H1 (cell line): ENCODE results near the gene MPHOSPH8. TPM values are rescaled to one million over a fixed set of nuclear protein-coding genes. Genes with fewer than 3 reads are reported as not detected.

Experiments used
- CTCF ChIA-PET: fragments of 300-600 bp; sonication (Branson Sonifier 250); formaldehyde crosslinking; loops from one replicate; lab custom pipeline; 2021; ENCODE audit not compliant: partially characterized antibody; lab: Charles Lee
- POLR2A ChIA-PET: fragments of 300-600 bp; sonication (Branson Sonifier 250); formaldehyde crosslinking; loops from one replicate; lab custom pipeline; 2021; ENCODE audit warnings: inconsistent platforms; ENCODE audit not compliant: partially characterized antibody; lab: Charles Lee
- DNase-seq, 2 experiments: peaks; one replicate each; pipeline versions ENCODE4 v3.0.0 to v3.0.0-alpha.2; 2010 to 2022; ENCODE audit warnings: low spot score in 2 of 2, low read depth in 1 of 2, mixed read lengths in 1 of 2
- FAIRE-seq: peaks from 2 replicates; lab custom pipeline; 2011; peaks lifted over from hg19 to GRCh38; lab: Jason Lieb, UNC
- H2AFZ ChIP-seq: 2 replicates; pipeline ENCODE4 v1.8.1; 2012; ENCODE audit warnings: low read length, inconsistent platforms
- H2AK5ac ChIP-seq: 2 replicates; pipeline ENCODE4 v1.6.1; 2013; ENCODE audit warnings: low read depth, low read length
- H2BK120ac ChIP-seq: replicated peaks from 2 replicates; pipeline ENCODE3; 2013; ENCODE audit warnings: low read depth, low read length, inconsistent platforms
- H2BK12ac ChIP-seq: 2 replicates; pipeline ENCODE4 v1.6.1; 2013; ENCODE audit warnings: low read depth, low read length
- H2BK15ac ChIP-seq: 2 replicates; pipeline ENCODE4 v1.6.1; 2013; ENCODE audit warnings: low read length
- H2BK20ac ChIP-seq: 2 replicates; pipeline ENCODE4 v1.6.1; 2013; ENCODE audit warnings: low read length
- H2BK5ac ChIP-seq: 2 replicates; pipeline ENCODE4 v1.6.1; 2013; ENCODE audit warnings: low read depth, low read length
- H3K14ac ChIP-seq: 2 replicates; pipeline ENCODE4 v1.6.1; 2013; ENCODE audit warnings: inconsistent platforms; ENCODE audit not compliant: insufficient read length
- H3K18ac ChIP-seq: 2 replicates; pipeline ENCODE4 v1.6.1; 2013; ENCODE audit warnings: low read length; ENCODE audit errors: extremely low read depth
- H3K23ac ChIP-seq: 2 replicates; pipeline ENCODE4 v1.6.1; 2013; ENCODE audit warnings: inconsistent platforms; ENCODE audit not compliant: insufficient read length
- H3K23me2 ChIP-seq: 2 replicates; pipeline ENCODE4 v1.6.1; 2013; ENCODE audit warnings: low read depth, low read length
- H3K27ac ChIP-seq: 2 replicates; pipeline ENCODE4 v1.6.1; 2011; ENCODE audit warnings: low read depth, low read length, inconsistent platforms
- H3K27me3 ChIP-seq, 4 experiments: replicated peaks in 1 of 4; 1 replicate in 1 of 4; 2 replicates in 3 of 4; pipeline versions ENCODE4 v1.6.1 to v1.8.1; 2011 to 2013; ENCODE audit warnings: low read length in 3 of 4, mild to moderate bottlenecking in 3 of 4, inconsistent platforms in 2 of 4, mixed read lengths in 2 of 4, moderate library complexity in 1 of 4; ENCODE audit not compliant: control insufficient read depth in 3 of 4, insufficient read depth in 3 of 4; ENCODE audit errors: extremely low read depth in 1 of 4
- H3K36me3 ChIP-seq, 4 experiments: 2 replicates each; pipeline versions ENCODE4 v1.6.1 to v1.8.1; 2011 to 2013; ENCODE audit warnings: mild to moderate bottlenecking in 4 of 4, low read length in 3 of 4, moderate library complexity in 2 of 4, control low read depth in 1 of 4, inconsistent platforms in 1 of 4; ENCODE audit not compliant: insufficient read depth in 4 of 4, control insufficient read depth in 2 of 4
- H3K4ac ChIP-seq: replicated peaks from 2 replicates; pipeline ENCODE3; 2013; ENCODE audit warnings: low read length, low read depth, mixed read lengths, inconsistent platforms; ENCODE audit not compliant: insufficient read length
- H3K4me1 ChIP-seq, 4 experiments: replicated peaks in 1 of 4; 1 replicate in 1 of 4; 2 replicates in 3 of 4; pipeline versions ENCODE4 v1.6.1 to v1.8.1; 2011 to 2013; ENCODE audit warnings: low read length in 3 of 4, inconsistent platforms in 2 of 4, mixed read lengths in 1 of 4; ENCODE audit not compliant: insufficient read depth in 4 of 4, control insufficient read depth in 3 of 4
- H3K4me2 ChIP-seq, 2 experiments: 2 replicates each; pipeline versions ENCODE4 v1.6.1 to v1.8.1; 2011 to 2013; ENCODE audit warnings: low read depth in 2 of 2, low read length in 2 of 2, control low read depth in 1 of 2, inconsistent platforms in 1 of 2, mild to moderate bottlenecking in 1 of 2; ENCODE audit not compliant: insufficient read depth in 1 of 2
- H3K4me3 ChIP-seq, 4 experiments: fragments of 200-600, 300-600 bp in 1 of 4; sonication (generic), shearing (Covaris generic), sonication (Bioruptor Twin) in 1 of 4; 2 replicates each; pipeline versions ENCODE4 v1.5.1 to v1.8.1; 2011 to 2016; ENCODE audit warnings: low read length in 4 of 4, low read depth in 3 of 4, control low read depth in 2 of 4, inconsistent platforms in 2 of 4, mild to moderate bottlenecking in 2 of 4, mixed read lengths in 1 of 4, moderate library complexity in 1 of 4; ENCODE audit not compliant: insufficient read depth in 2 of 4; ENCODE audit errors: extremely low read depth in 1 of 4
- H3K56ac ChIP-seq: replicated peaks from 2 replicates; pipeline ENCODE3; 2013; ENCODE audit warnings: low read depth, mild to moderate bottlenecking, mixed read lengths, low read length, inconsistent platforms; ENCODE audit not compliant: insufficient read length
- H3K79me1 ChIP-seq: 2 replicates; pipeline ENCODE4 v1.6.1; 2013; ENCODE audit warnings: low read depth, low read length, control low read depth
- H3K79me2 ChIP-seq, 2 experiments: 2 replicates each; pipeline versions ENCODE4 v1.6.1 to v1.8.1; 2012 to 2013; ENCODE audit warnings: low read length in 2 of 2, mild to moderate bottlenecking in 2 of 2, inconsistent platforms in 1 of 2; ENCODE audit not compliant: insufficient read depth in 2 of 2, control insufficient read depth in 1 of 2
- H3K9ac ChIP-seq, 4 experiments: replicated peaks in 1 of 4; 1 replicate in 1 of 4; 2 replicates in 3 of 4; pipeline versions ENCODE4 v1.6.1 to v1.8.1; 2011 to 2013; ENCODE audit warnings: low read depth in 3 of 4, low read length in 3 of 4, control low read depth in 2 of 4, mild to moderate bottlenecking in 2 of 4, moderate library complexity in 2 of 4, inconsistent platforms in 1 of 4; ENCODE audit errors: extremely low read depth in 1 of 4
- H3K9me3 ChIP-seq, 2 experiments: 2 replicates each; pipeline versions ENCODE4 v1.6.1 to v1.8.1; 2012 to 2013; ENCODE audit warnings: mild to moderate bottlenecking in 2 of 2, moderate library complexity in 2 of 2, control low read depth in 1 of 2, inconsistent platforms in 1 of 2, low read depth in 1 of 2, low read length in 1 of 2, mixed read lengths in 1 of 2; ENCODE audit not compliant: insufficient read depth in 2 of 2
- H4K20me1 ChIP-seq, 2 experiments: replicated peaks in 1 of 2; 2 replicates each; pipeline versions ENCODE3 to v1.8.1; 2011 to 2013; ENCODE audit warnings: inconsistent platforms in 2 of 2, low read length in 2 of 2, mild to moderate bottlenecking in 1 of 2; ENCODE audit not compliant: insufficient read depth in 2 of 2, control insufficient read depth in 1 of 2
- H4K5ac ChIP-seq: 2 replicates; pipeline ENCODE4 v1.6.1; 2013; ENCODE audit warnings: low read length, low read depth, mixed read lengths, inconsistent platforms; ENCODE audit not compliant: insufficient read length
- H4K8ac ChIP-seq: 2 replicates; pipeline ENCODE4 v1.8.0; 2013; ENCODE audit warnings: mild to moderate bottlenecking, moderate library complexity, low read length, inconsistent platforms; ENCODE audit not compliant: insufficient read depth; ENCODE audit errors: extremely low read depth
- H4K91ac ChIP-seq: replicated peaks from 2 replicates; pipeline ENCODE3; 2013; ENCODE audit warnings: low read length, mixed read lengths, inconsistent platforms; ENCODE audit not compliant: insufficient read length
- BCL11A ChIP-seq, 2 experiments: IDR thresholded peaks; one replicate each; pipeline ENCODE4 v1.6.1; 2011; ENCODE audit warnings: low read depth in 2 of 2, low read length in 2 of 2, mild to moderate bottlenecking in 2 of 2
- CTBP2 ChIP-seq: IDR thresholded peaks from 2 replicates; pipeline ENCODE4 v1.7.0; 2011; ENCODE audit warnings: borderline replicate concordance, mild to moderate bottlenecking, moderate library complexity, mixed read lengths, low read length; ENCODE audit not compliant: insufficient read depth, insufficient read length
- JUN ChIP-seq: IDR thresholded peaks from 2 replicates; pipeline ENCODE4 v1.6.1; 2011; ENCODE audit warnings: low read depth, mild to moderate bottlenecking, improper control_type of control experiment, low read length
- KDM1A ChIP-seq: fragments of 200-600, 300-600 bp; sonication (generic); IDR thresholded peaks from 2 replicates; pipeline ENCODE4 v1.7.1; 2016; ENCODE audit warnings: mild to moderate bottlenecking, low read length, borderline replicate concordance
- KDM4A ChIP-seq: IDR thresholded peaks from one replicate; pipeline ENCODE4 v1.7.1; 2012; ENCODE audit warnings: low read depth, mild to moderate bottlenecking, moderate library complexity, low read length, inconsistent platforms; ENCODE audit not compliant: severe bottlenecking
- POLR2A ChIP-seq, 2 experiments: IDR thresholded peaks; 1 replicate in 1 of 2; 2 replicates in 1 of 2; pipeline ENCODE4 v1.6.1; 2011; ENCODE audit warnings: low read depth in 2 of 2, low read length in 2 of 2, mild to moderate bottlenecking in 2 of 2; ENCODE audit errors: control extremely low read depth in 1 of 2
- RAD21 ChIP-seq, 2 experiments: IDR thresholded peaks in 1 of 2; conservative IDR thresholded peaks in 1 of 2; 2 replicates each; pipeline ENCODE4 v1.6.1; 2011; ENCODE audit warnings: low read depth in 2 of 2, low read length in 2 of 2, improper control_type of control experiment in 1 of 2, inconsistent platforms in 1 of 2, mild to moderate bottlenecking in 1 of 2, moderate library complexity in 1 of 2
- RNF2 ChIP-seq: fragments of 200-900, 300-1000 bp; sonication (generic); IDR thresholded peaks from 2 replicates; pipeline ENCODE4 v1.7.1; 2016; ENCODE audit warnings: borderline replicate concordance, low read depth, mild to moderate bottlenecking, antibody characterized with exemption, low read length; ENCODE audit not compliant: poor library complexity, severe bottlenecking; ENCODE audit errors: missing control alignments
- SAP30 ChIP-seq: fragments of 300-600 bp; sonication (generic); IDR thresholded peaks from 2 replicates; pipeline ENCODE4 v1.7.1; 2012; ENCODE audit warnings: low read length, moderate library complexity, mild to moderate bottlenecking, inconsistent platforms; ENCODE audit not compliant: insufficient read depth, insufficient replicate concordance
- SIX5 ChIP-seq: IDR thresholded peaks from 2 replicates; pipeline ENCODE4 v1.6.1; 2011; ENCODE audit warnings: mild to moderate bottlenecking, low read depth, low read length
- SRF ChIP-seq: IDR thresholded peaks from 2 replicates; pipeline ENCODE4 v1.6.1; 2011; ENCODE audit warnings: mild to moderate bottlenecking, low read depth, low read length, moderate library complexity
- WGBS, 2 experiments: shearing (Covaris generic) in 1 of 2; methylation state at CpG; one replicate each; pipeline versions ENCODE4 v1.1.6 to v1.1.7; 2013 to 2015; ENCODE audit warnings: low lambda C conversion rate in 2 of 2, mixed read lengths in 2 of 2, inconsistent platforms in 1 of 2, low coverage in 1 of 2, missing lambda C conversion rate in 1 of 2; ENCODE audit not compliant: insufficient replicate concordance in 2 of 2, insufficient coverage in 1 of 2, insufficient read length in 1 of 2; ENCODE audit errors: extremely low coverage in 1 of 2, missing lambda C conversion rate in 1 of 2; 5-methylcytosine and 5-hydroxymethylcytosine counted together
- polyA plus RNA-seq, 7 experiments: library from polyadenylated mRNA; depleted of rRNA in 3 of 7; stranded (reverse) in 5 of 7; unstranded in 2 of 7; fragments of >200 nt in 5 of 7; fragments of 200-250 nt in 2 of 7; gene quantifications; 1 replicate in 5 of 7; 2 replicates in 1 of 7; 4 replicates in 1 of 7; pipeline versions ENCODE4 v1.2.1 to v1.2.3, GENCODE V29; 2011 to 2013; ENCODE audit warnings: missing spikeins in 2 of 7, mixed read lengths in 2 of 7
- total RNA-seq: library from RNA; stranded (reverse); fragmentation: NEBNext Ultra II Directional; extraction: Animal tissue kit (Norgen Biotek cat#: 25700); gene quantifications from 2 replicates; pipeline ENCODE4 v1.2.1, GENCODE V29; 2021
- TF ChIP-seq, protein P1 (sequence below): IDR thresholded peaks from 2 replicates; pipeline ENCODE4 v1.6.1; 2011; ENCODE audit warnings: low read depth, mild to moderate bottlenecking, low read length; ENCODE audit not compliant: insufficient read depth

The MPHOSPH8 gene
- total and polyA plus RNA-seq, 2 of the 8 experiments (the other 6 are each of a cell fraction or from before 2014, with no cell fraction given), result 8.3 to 20.5 TPM

DNA sequence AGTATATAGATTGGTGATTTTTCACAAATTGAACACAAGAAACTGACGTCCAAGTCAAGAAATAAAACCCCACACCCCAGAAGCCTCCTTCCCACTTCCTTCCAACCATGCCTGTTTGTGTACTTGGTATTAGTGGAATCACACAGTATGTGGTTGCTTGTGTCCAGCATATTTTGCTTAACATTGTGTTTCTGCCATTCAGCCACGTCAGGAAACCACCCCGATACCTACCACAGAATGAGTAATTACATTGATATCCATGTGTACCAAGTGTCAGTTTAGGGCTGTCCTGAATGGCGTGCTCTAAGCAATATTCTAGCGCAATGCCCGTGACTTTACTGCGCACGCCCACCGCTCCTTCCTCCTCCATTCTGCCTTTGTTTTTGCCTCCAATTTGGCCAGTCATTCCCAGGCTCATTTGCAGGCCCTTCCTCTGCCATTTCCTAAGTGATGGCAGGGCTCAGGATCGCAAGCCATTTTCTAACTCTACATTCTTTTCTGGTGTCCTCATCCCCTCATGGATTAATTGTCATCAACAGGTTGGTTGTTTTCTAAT lies 25.9 kb upstream of the MPHOSPH8 start:
- H2BK5ac ChIP-seq, result no peak overlapping the region
- H4K5ac ChIP-seq, result no peak overlapping the region
- no peak overlapping the region for H3K23ac ChIP-seq
- peaks cover 0 to 8% (median 4%) of the 10 kb centered on the region in 4 experiments; a peak in 4 of 7 replicates for H3K27me3 ChIP-seq
- no peaks in the 10 kb centered on the region for H3K79me1 ChIP-seq
- H3K4me1 ChIP-seq, result peaks cover 0 to 2% (median 0%) of the 10 kb centered on the region in 4 experiments; a peak in 1 of 7 replicates
- peaks cover 0 to 3% of the 10 kb centered on the region in 2 experiments; a peak in 1 of 4 replicates for H3K79me2 ChIP-seq
- H3K4me2 ChIP-seq, result no peak overlapping the region
- no peak overlapping the region for H2AFZ ChIP-seq
- DNase-seq, result no peak
- no peak overlapping the region for H3K18ac ChIP-seq
- POLR2A ChIA-PET, result no interaction called here
- no peak overlapping the region for H4K8ac ChIP-seq
- no peak for FAIRE-seq
- no peaks in the 10 kb centered on the region for H4K20me1 ChIP-seq
- no peak overlapping the region for H2BK20ac ChIP-seq
- peaks cover 7 to 13% of the 10 kb centered on the region in 2 experiments; a peak in 2 of 4 replicates for H3K9me3 ChIP-seq
- H4K91ac ChIP-seq, result no peak overlapping the region
- H3K27ac ChIP-seq, result no peak overlapping the region
- H2BK12ac ChIP-seq, result no peak overlapping the region
- no peak overlapping the region for H3K56ac ChIP-seq
- 90% methylated on average over 10 of the region's 10 CpGs; no CpG with 5 or more reads in 1 of the 2 experiments for WGBS, 2 experiments
- CTCF ChIA-PET, result no interaction called here
- TF ChIP-seq CTBP2 (no peak), SAP30 (no peak), BCL11A (IDR thresholded peaks at IDR 0.05; ENCODE audit: low read depth in 2 of 2, low read length in 2 of 2) (no peak), RAD21 (IDR thresholded peaks at IDR 0.05 in 1 of 2, conservative IDR thresholded peaks at IDR 0.05 in 1 of 2; ENCODE audit: low read depth in 2 of 2, low read length in 2 of 2) (no peak), KDM1A (no peak), SRF (no peak), JUN (no peak), SIX5 (no peak), RNF2 (no peak), KDM4A (no peak), POLR2A (IDR thresholded peaks at IDR 0.05; ENCODE audit: control extremely low read depth in 1 of 2, low read depth in 2 of 2, low read length in 2 of 2) (no peak)
- TF ChIP-seq, protein P1, sequence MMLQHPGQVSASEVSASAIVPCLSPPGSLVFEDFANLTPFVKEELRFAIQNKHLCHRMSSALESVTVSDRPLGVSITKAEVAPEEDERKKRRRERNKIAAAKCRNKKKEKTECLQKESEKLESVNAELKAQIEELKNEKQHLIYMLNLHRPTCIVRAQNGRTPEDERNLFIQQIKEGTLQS, result no peak
- H3K4me3 ChIP-seq, result no peak overlapping the region
- H2BK15ac ChIP-seq, result no peak overlapping the region
- peaks cover 0 to 4% (median 0%) of the 10 kb centered on the region in 4 experiments; a peak in 1 of 8 replicates for H3K36me3 ChIP-seq
- no peak overlapping the region for H3K9ac ChIP-seq
- no peaks in the 10 kb centered on the region for H3K23me2 ChIP-seq
- H3K4ac ChIP-seq, result no peak overlapping the region
- no peak overlapping the region for H2BK120ac ChIP-seq
- H2AK5ac ChIP-seq, result no peak overlapping the region
- H3K14ac ChIP-seq, result no peak overlapping the region
